ENCODE measurements around the gene TARS1. TPM values are rescaled to one million over a fixed set of nuclear protein-coding genes. Genes with fewer than 3 reads are reported as not detected.
A peak's percentile ranks its signal among the peaks of the same experiment; 100 is the strongest.

Gene TARS1
- 367 and 376 TPM in 2 replicates for total RNA-seq (2014; rRNA removed; shearing (Covaris generic))
- polyA plus RNA-seq (2015; cell fraction: cytosol; rRNA removed) = 281 and 345 TPM in 2 replicates
- polyA plus RNA-seq (2015; cell fraction: nucleus; rRNA removed) = 453 and 516 TPM in 2 replicates

GRCh38 chr5:33440482-33441240, at the start of gene TARS1:
TSS of gene TARS1 (plus strand) at chr5:33440965. CDS start at chr5:33441087, 122 bp downstream.
- peak; percentile 100 for DNase-seq (ENCODE audit: low read depth)

DNA sequence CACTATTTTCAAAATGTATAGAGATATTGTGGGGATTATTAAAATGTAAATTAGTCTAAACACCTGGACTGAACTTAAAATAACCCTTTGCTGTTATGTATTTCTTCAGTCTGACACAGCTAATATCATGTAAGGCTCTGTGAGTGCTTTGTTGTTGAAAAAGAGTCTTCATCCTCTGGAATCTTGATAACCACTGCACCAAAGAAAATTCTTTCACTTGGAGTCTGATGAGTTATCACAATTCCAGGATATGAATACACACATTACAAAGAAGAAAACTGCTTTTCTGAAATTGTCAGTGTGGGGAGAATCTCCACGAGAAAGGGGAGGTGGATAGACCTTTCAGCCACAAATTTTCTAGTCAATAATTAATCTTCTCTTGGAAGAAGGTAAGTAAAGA, 42.3 kb upstream of the TARS1 start:
- no peak for DNase-seq (ENCODE audit: low read depth)

DNA sequence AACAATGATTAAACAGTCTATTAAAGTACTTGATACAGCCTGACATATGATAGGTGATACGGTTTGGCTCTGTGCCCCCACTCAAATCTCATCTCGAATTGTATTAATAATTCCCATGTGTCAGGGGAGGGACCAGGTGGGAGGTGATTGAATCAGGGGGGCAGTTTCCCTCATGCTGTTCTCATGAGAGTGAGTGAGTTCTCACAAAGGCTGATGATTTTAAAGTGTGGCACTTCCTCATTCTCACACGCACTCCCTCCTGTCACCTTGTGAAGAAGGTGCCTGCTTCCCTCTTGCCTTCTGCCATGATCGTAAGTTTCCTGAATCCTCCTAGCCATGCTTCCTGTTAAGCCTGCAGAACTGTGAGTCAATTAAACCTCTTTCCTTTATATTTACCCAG, 40.1 kb upstream of the TARS1 start:
- no peak for DNase-seq (ENCODE audit: low read depth)

DNA sequence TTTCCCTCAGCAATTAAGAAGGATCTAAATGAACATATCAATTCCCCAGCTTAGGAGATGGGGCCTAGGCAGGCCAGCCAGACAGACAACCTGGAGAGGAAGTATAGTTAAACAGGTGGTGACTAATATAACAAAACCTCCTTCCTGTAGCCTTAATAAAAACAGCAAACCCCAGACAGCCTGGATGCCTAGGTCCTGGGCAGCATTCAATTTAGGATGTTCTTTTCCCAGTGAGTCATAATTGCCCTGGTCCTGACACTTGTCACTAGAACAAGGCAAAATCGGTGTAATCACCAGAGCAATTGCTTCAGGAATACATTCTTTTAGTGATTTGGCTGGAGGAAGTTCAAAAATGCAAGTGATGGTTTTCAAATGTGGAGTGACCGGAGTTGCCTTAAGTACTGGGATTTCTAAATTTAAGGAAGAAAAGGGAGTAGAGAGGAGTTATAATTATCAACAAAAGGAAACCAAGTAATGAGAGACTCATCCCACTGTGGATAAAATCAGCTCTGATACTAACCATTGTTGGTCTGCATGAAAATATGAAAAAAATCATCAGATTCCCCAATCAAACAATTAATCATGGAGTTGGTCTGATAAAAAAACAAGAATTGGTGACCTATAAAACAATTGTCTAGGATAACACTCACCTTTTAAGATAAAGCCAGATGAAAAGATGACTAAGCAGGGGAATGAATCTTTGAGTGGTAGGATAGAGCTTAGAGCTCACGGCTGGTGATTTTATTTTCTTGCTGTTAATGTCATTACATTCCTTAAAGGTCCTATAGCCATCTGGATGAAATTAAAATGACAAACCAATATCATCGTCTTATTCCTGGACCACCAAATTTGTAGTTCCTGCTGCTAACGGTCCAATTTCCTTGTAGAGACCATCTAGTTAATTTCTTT, 39.0 kb upstream of the TARS1 start:
- peak; percentile 86 for DNase-seq (ENCODE audit: low read depth)

- no peak for DNase-seq (ENCODE audit: low read depth)
Measured at GRCh38 chr5:33403187-33403586, 37.6 kb upstream of the TARS1 start.

DNA sequence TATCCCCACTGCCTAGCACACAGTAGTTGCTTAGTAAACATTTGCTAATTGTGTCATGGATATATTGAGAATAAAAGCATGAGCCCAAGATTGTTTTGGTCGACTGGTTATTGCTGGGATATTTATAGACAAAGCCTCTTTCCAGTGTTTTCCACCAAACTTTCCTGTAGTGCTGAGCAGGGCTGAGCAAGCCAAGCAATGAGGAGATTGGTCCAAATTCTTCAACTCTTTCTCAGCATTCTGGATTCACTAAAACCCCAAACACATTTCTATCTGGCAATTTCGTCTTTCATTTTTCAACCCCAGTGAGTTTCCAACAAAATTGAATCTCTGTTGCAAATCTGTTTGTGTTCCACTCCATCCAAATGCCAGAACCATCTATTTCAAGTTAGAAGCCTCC, 31.9 kb upstream of the TARS1 start:
- no peak for DNase-seq (ENCODE audit: low read depth)

DNA sequence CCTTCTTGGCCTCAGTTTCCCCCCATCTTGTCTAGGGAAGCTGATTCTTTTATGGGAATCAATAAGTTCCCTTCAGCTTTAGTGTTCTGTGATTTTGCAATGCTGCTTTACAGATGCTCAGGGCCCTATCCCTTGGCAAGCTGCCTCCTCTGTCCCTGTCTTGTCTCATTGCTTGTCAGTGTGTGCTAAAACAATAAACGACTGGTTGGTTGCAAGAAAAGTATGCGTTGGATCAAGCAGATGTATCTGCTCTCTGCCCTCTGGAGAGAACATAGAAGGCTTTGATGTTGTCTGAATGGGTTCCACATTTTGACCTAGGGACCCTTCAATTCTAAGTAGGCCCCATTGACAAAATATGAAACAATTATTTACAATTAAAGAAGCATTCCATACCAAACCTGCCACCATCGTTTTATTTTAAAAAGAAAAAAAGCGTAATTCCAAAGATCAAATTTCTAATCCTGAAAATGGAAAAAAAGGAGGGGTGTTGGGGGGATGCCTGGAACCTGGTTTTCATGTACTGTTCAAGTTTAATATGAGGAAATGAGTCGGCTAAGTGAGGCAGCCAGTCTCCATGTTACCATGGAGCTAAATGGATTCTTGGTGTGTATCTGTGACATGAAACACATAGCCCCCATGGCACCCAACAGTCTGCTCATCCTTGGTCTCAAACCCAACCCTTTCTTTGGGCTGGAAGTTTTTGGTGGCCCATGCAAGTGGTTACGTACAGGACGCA, 31.2 kb upstream of the TARS1 start:
- DNase-seq (ENCODE audit: low read depth) = no peak

DNA sequence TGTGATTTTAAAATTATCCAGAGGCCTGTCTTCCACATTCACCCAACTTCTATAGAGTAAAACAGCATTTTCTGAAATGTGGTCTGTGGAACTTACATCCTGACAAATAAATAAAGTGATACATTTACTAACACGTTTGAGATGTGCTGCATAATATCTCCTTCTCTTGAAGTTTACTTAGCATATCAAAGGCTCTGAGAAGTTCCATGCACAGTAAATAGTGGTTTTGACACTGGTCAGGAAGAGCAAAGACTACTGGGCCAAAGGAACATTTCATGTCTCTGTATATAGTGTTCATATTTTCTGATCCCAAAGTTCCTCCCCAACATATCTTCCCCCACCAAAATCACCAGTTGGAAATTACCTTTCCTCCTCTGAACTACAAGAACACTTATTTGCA, 30.5 kb upstream of the TARS1 start:
- no peak for DNase-seq (ENCODE audit: low read depth)

GRCh38 chr5:33411498-33411897, 29.3 kb upstream of the TARS1 start:
- no peak for DNase-seq (ENCODE audit: low read depth)

- no peak for DNase-seq (ENCODE audit: low read depth)
Measured at GRCh38 chr5:33415811-33416354, 24.9 kb upstream of the TARS1 start.

- no peak for DNase-seq (ENCODE audit: low read depth)
Measured at GRCh38 chr5:33417632-33418031, 23.1 kb upstream of the TARS1 start.

DNA sequence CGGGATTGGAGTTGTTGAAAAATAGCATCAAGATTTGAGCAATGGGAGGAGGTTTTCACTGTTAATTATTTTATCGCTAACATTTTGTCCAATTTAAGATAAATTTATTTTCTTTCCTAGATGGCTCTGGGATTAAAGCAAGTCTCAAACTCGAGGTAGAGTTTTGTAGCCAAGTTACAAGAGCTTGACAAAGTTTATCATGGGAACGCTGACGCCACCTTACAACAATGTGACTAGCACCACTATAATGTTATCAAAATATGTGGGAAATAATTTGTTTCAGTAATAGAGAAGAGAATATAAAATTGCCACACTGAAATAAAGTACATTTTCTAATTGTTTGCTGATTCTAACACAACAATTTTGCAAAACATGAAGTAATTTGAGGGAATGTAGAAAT, 19.8 kb upstream of the TARS1 start:
- DNase-seq (ENCODE audit: low read depth) = no peak

GRCh38 chr5:33422191-33422590, 18.6 kb upstream of the TARS1 start:
- DNase-seq (ENCODE audit: low read depth) = no peak

GRCh38 chr5:33423018-33423630, 17.6 kb upstream of the TARS1 start:
- DNase-seq (ENCODE audit: low read depth) = peak; percentile 46

DNA sequence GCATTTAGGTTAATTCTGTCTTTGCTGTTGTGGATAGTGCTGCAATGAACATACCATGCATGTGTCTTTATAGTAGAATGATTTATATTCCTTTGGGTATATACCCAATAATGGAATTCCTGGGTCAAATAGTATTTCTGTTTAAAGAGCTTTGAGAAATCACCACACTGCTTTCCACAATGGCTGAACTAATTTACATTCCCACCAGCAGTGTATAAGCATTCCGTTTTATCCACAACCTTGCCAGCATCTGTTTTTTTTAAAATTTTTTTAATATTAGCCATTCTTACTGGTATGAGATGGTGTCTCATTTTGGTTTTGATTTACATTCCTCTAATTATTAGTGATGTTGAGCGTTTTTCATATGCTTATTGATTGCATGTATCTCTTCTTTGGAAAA, 15.5 kb upstream of the TARS1 start:
- no peak for DNase-seq (ENCODE audit: low read depth)

- no peak for DNase-seq (ENCODE audit: low read depth)
Measured at GRCh38 chr5:33430983-33431382, 9.8 kb upstream of the TARS1 start.

- no peak for DNase-seq (ENCODE audit: low read depth)
Measured at GRCh38 chr5:33432656-33433055, 8.1 kb upstream of the TARS1 start.

DNA sequence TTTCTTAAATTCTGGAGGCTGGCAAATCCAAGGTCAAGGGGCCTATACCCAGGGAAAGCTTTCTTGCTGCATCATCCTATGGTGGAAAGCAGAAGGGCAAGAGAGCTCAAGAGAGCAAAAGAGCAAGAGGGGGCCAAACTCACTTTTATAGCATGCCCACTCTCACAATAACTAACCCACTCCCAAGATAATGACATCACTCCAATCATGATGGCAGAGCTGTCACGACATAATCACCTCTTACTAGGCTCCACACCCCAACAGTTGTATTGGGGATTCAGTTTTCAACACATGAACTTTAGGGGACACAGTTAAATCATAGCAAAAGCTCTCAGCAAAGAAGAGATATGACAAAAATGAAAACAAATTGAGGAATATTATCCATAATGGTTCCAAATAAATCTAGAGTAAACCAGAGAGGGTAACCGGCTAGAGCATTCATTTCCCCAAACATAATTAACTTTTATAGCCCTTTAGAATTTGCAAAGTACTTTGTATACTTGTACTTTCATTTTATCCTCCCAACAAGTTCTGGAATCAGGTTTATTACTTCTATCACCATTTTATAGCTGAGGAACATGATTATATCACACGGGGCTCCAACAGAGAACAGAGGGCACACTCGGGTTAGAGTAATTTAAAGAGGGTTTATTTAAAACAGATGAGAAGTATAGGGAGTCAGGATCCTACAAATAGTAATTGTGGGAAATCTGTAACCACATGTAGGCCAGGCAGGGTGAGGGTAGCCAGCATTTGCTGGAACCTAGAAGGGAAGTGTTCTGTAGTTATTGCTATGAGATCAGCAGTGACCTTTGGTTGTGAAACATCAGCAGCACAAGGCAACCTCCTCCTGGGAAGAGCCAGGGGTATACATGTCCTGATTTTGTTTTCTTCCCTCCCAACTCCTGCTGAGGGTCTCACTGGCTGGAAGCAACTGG, 7.2 kb upstream of the TARS1 start:
- no peak for DNase-seq (ENCODE audit: low read depth)

DNA sequence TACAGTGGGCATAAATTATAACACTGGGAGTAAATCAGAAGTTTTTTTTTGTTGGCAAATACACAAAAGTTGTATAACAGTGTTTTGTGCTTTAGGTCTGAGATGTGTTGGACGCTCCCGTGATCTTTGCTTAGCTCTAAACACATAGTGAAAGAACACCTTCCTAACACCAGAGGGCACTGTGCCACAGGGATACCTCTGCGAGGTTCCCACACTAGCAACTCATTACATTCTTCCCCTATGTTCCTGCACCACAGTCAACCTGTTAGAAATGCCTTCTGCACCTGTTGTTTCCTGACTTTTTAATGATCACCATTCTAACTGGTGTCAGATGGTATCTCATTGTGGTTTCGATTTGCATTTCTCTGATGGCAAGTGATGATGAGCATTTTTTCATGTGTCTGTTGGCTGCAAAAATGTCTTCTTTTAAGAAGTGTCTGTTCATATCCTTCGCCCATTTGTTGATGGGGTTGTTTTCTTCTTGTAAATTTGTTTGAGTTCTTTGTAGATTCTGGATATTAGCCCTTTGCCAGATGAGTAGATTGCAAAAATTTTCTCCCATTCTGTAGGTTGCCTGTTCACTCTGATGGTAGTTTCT, 4.8 kb upstream of the TARS1 start:
- peak; percentile 64 for DNase-seq (ENCODE audit: low read depth)

All from HT1080 (cell line).